Activated naive CD8-positive, alpha-beta T cell treated with anti-CD3 and anti-CD28 coated beads, Interleukin-2, amount 50 U/mL, for 16 hours (primary cell): Measurements from ENCODE around the gene ABLIM1.
"Not testable (repeated sequence)": the region's sequence is repeated elsewhere in the genome, so short reads cannot be mapped to it uniquely, and the experiment has no call there.

ENCODE experiments used
- DNase-seq: peaks from one replicate; pipeline ENCODE4 v3.0.0-alpha.2; 2020; ENCODE audit warnings: low read depth, low spot score

Gene ABLIM1

DNA sequence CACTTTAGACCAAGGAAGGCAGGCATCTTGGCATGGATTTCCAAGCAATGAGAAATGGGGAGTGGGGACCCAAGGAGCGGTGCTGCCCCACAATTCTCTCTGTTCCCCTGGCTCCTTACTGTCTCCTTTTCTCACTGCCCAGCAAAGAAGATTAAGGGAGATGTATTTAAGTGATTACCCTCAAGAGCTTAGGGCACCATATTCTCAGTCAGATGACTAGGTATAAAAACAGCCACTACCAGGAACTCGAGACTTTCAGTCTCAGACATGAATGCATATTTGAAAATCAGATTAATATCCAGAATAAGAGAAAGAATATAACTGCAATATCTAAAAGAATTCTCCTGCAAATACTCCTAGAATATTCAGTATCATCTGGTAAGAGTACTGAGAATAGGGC, at the start of gene ABLIM1:
Gene ABLIM1, minus strand, starts transcription at position 101 of the 400 bp plus-strand sequence. Its CDS starts 75 bp downstream, at position 26.
- no peak for DNase-seq

DNA sequence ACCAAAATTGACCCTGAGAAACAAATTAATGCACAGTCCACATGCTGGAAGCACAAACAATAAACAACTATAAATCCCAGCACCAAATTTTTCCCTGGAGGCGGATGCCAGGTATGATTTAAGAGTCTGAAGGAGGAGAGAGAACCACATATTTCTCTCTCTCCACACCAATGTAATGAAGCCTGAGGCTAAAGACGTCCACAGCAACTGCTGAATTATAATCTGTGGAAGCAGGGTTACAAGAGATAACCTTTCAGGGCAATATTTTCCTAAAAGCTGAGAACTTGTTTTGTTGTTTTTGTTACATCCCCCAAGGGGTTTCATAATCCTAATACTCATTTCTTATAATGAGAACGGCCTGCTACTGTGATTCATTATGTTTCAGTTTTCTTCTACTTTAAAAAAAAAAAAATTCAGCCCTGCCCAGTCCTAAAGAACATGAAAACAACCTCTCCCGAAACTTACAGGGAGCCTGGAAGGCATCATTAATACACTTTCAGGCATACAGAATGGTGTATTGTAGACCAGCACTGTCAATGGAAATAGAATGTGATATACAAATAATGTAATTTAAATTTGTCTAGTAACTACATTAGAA, 48.5 kb upstream of the ABLIM1 start:
- DNase-seq: no peak

- no peak for DNase-seq
Measured at GRCh38 chr10:114704679-114705078, 46.6 kb upstream of the ABLIM1 start.

DNA sequence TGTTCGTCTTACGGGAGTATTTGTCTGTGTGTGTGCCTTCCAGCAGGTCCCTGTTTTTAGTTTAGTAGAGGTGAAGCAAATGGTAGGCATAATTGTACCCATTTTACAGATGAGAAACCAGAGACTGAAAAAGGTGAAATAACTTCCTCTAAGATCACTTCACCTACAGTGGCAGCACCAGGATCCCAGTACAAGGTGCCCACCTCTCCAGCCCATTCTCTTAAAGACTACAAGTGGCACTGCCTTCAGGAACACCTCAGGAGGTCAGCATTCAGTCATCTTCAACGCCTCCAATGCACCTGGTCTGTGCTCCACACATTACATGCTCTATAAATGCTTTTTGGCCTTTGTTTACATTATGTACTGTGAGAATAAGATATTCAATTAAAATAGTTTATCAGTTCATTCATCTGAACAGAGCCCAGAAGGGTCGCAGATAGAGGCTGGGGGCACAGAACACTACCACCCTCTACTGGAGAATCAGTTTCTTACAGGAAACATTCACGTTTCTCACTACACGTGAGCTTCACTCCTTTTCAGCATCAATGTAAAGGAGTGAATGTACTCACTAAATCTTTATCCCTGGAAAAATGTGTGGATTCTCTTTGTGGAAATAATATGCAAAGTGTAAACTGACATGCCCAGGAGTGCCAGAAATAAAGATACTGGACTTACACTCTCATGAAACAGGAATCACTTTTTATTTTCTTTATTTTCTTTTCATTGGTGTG, 45.5 kb upstream of the ABLIM1 start:
- no peak for DNase-seq

DNA sequence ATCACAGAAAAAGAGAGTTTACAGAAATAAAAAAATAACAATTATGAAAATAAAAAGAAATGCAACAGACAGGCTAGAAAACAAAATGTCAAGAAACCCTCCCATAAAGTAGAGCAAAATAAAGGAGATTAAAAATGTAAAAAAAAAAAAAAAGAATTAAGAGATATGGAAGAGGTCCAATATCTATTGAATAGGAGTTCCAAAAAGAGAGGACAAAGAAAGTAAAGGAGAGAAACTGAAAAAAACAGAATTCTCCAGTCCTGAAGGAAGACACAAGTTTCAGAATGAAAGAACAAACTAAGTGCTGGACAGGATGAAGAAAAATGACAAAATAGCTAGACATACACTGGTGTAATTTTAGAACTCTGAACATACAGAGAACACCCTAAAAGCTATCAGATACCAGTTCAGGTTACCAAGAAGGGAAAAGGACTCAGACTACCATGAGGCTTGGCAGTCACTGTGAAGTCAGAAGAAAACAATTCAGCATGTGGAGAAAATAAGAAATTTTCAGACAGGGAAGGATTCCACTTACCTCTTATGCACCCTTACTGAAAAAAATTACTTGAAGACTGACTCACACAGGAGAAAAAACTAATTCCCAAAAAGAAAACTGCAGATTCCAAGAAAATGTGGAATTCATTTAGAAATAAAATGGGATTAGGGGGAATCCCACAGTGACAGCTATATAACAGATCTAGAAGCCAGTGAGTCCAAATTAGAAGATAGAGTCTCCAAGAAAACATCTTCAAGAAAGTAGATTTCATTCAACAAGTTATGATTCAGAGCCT, 40.4 kb upstream of the ABLIM1 start:
- no peak for DNase-seq

GRCh38 chr10:114697061-114697598, 39.1 kb upstream of the ABLIM1 start:
- DNase-seq: no peak

DNA sequence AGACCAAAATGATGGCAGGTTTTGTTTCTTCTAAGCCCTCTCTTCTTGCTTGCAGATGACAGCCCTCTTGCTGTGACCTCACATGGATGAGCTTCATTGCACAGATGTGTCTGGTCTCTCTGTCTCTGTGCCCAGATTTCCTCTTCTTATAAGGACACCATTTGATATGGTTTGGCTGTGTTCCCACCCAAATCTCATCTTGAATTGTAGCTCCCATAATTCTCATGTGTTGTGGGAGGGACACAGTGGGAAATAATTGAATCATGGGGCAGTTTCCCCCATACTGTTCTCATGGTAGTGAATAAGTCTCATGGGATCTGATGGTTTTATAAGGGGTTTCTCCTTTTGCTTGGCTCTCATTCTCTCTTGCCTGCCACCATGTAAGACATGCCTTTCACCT, 38.2 kb upstream of the ABLIM1 start:
- DNase-seq: not testable (repeated sequence)

- DNase-seq: no peak
Measured at GRCh38 chr10:114694752-114695151, 36.7 kb upstream of the ABLIM1 start.

- DNase-seq: no peak
Measured at GRCh38 chr10:114694062-114694461, 36.0 kb upstream of the ABLIM1 start.

DNA sequence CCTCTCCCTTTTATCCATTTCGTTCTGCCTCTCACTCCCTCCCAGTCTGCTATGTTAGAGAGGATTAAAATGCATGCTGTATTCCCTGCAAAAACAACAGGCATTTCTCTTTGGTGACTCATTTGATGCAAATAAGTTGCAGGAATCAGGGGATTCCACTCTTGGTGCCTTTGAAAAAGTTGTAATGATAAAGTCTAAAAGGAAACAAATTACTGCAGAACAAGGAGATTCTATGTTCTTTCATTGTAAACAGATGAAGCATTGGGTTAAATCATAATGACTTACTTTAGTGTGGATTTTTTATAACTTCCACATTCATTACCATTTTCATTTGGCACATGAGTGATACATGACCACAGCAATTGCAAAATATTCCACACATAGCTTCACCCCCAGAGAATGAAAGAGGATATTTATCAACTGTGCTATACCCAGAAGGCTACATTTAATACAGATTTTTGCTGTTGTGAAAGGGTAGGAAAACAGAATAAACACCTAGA, 33.4 kb upstream of the ABLIM1 start:
- no peak for DNase-seq

DNA sequence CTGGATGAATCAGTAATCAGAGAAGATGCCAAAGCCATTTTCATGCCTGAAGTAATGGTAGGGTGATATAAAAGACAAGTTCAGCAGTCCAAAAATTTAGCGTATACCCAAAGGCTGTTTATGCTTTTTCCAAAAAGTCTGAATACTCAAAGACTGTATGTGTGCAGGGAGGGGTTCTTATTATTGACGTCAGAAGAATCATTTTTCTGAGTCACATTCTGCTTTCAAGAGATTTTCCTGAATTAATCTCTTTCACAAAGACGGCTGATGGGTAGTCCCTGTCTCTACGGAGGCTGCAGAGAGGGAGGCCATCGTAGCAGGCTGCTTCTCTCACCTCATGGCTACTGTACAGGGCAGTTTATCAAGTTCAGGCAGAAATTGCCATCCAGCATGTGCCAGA, 30.7 kb upstream of the ABLIM1 start:
- DNase-seq: no peak

GRCh38 chr10:114687459-114687858, 29.4 kb upstream of the ABLIM1 start:
- DNase-seq: no peak

- DNase-seq: no peak
Measured at GRCh38 chr10:114686013-114686412, 27.9 kb upstream of the ABLIM1 start.

DNA sequence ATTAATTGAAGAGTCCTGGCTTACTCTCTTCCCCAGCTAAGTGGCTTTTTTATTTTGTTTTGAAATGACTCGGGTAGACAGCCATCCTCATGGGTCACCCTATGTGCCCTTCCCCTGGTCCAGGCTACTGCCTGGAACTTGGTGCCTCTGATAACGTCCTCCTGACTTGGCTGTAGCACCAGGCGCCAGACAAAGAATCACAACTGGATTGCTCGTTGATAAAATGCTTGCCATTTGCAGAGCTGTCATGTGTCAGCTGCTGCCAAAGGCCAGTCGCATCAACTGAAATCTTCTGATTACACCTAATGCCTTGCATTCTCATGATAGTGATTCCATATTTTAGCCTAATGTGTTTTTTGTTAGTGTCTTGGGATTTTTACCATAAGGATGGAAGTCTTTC, 27.4 kb upstream of the ABLIM1 start:
- DNase-seq: no peak

- no peak for DNase-seq
Measured at GRCh38 chr10:114684822-114685209, 26.7 kb upstream of the ABLIM1 start.

GRCh38 chr10:114684084-114684821, 26.2 kb upstream of the ABLIM1 start:
- no peak for DNase-seq

DNA sequence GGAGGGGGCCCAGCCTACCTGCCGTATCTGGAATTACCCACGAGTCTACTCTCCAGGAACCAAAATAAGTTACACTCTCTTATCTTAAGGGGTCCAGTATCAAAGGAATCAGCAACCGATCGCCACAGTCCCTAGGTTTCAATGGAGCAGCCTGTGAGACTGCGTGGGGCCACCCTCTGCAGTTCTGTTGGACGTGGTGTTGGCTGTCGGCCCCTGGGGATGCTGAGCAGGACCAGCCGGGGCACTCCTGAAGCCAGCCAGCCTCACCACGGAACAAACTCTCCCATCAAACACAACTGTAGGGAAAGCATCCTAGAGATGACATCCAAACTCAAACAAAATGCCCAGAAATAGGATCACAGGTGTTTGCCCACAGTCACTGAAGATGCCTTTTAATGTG, 25.5 kb upstream of the ABLIM1 start:
- no peak for DNase-seq

GRCh38 chr10:114683162-114683561, 25.1 kb upstream of the ABLIM1 start:
- DNase-seq: no peak

DNA sequence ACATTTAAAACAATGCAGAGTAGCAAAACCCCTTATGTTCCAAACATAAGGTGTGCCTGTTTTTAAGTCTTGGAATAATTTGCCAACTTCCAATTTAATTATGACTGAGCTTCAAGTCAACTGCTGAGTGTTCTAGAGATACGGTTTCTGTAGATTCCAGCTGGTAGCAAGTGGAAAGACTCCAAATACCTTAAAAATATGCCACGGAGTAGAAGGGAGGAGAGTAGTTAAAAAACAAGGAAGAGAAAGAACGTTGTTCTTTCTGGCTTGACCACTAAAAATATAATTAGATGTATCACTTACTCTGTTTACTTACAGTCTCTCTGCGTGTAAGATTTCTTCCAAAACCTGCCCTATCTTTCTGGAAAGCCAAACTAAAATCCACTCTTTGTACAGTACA, 24.5 kb upstream of the ABLIM1 start:
- no peak for DNase-seq

DNA sequence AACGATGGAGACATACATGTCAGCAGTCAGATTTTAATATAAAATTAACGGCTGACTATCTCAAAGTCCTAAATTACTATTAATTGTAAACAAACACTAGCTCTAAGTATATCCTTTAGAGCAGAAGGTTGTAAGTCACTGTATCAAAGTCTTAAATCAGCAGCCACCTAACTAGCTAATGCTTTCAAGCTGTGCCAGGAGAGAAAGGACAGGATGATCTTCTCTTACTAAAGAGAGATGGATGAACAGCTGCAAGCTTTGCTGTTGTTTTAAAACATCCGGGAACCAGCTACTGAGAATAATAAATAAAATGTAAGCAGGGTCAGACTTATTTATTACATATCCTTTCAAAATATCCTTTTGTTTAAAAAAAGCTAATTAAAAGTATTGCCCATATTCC, 24.0 kb upstream of the ABLIM1 start:
- DNase-seq: no peak

GRCh38 chr10:114681542-114681941, 23.5 kb upstream of the ABLIM1 start:
- no peak for DNase-seq
